Measurements from ENCODE around the gene CASQ2. TPM values are rescaled to one million over a fixed set of nuclear protein-coding genes. Genes with fewer than 3 reads are reported as not detected.

The CASQ2 gene
- polyA plus RNA-seq (2011; rRNA removed) = not detected in 2 replicates
- not detected in 2 replicates for polyA plus RNA-seq (2012; cell fraction: cytosol; rRNA removed)
- not detected in 2 replicates for polyA plus RNA-seq (2012; cell fraction: nucleus; rRNA removed)
- not detected in 3 replicates for polyA plus RNA-seq (2017; fragmentation: RNase III; extraction: RNeasy Plus Mini Kit Qiagen cat#74134 plus additional on column Dnase treatment)
- polyA minus RNA-seq (2011; rRNA and poly(A)+ RNA removed) = not detected in 2 replicates

- Histone ChIP-seq H3K9me3 (no peaks in the 10 kb centered on the region), H3K4me3 (no peak within 1 kb of the TSS), H3K4me2 (no peak within 1 kb of the TSS), H3K4me1 (peaks cover 4% of the 10 kb centered on the region; the same call in 1 of the 3 replicates), H3K27ac (no peak within 1 kb of the TSS)
- no peak for TF ChIP-seq USF2 (IDR thresholded peaks at IDR 0.05)
- TF ChIP-seq CTCF (IDR thresholded peaks at IDR 0.05) = no peak
- no peak for TF ChIP-seq GATA3 (IDR thresholded peaks at IDR 0.05; ENCODE audit: borderline replicate concordance)
- no peak for TF ChIP-seq HES2 (IDR thresholded peaks at IDR 0.05)
- ATAC-seq (no peak), FAIRE-seq (no peak), DNase-seq (ENCODE audit: low read depth in 1 of 2, low spot score in 1 of 2) (no peak)
- ChIA-PET POLR2A (no interaction called here), CTCF (no interaction called here)
- 81% methylated on average over 7 of the region's 8 CpGs for WGBS (ENCODE audit: missing lambda C conversion rate)
Observed at GRCh38 chr1:115768549-115768948, at the start of gene CASQ2. TSS of gene CASQ2 (minus strand) at chr1:115768714. CDS start at chr1:115768541, 173 bp downstream.

- no peak for ATAC-seq
Observed at GRCh38 chr1:115815694-115816093, 47.2 kb upstream of the CASQ2 start.

More at GRCh38 chr1:115815694-115816093, 47.2 kb upstream of the CASQ2 start:
- CTCF ChIA-PET = interaction anchor here (1.6 kb wide), 1 partner anchor 166 kb away, joined by 6 read pairs; no protein-coding TSS in a partner anchor
- no peak for FAIRE-seq
- Histone ChIP-seq H3K4me1 (no peaks in the 10 kb centered on the region), H3K9me3 (no peaks in the 10 kb centered on the region), H3K4me2 (no peak overlapping the region), H3K4me3 (no peak overlapping the region), H3K27ac (no peak overlapping the region)
- DNase-seq (ENCODE audit: low read depth in 1 of 2, low spot score in 1 of 2) = no peak
- TF ChIP-seq ZSCAN20 (CRISPR knock-in tag; IDR thresholded peaks at IDR 0.05) (no peak), HEYL (CRISPR knock-in tag; IDR thresholded peaks at IDR 0.05) (no peak), REST (IDR thresholded peaks at IDR 0.05) (no peak), MAX (IDR thresholded peaks at IDR 0.05) (no peak), BCL3 (IDR thresholded peaks at IDR 0.05) (no peak), CBX2 (IDR thresholded peaks at IDR 0.05; ENCODE audit: borderline replicate concordance, low read depth) (no peak), HES2 (IDR thresholded peaks at IDR 0.05) (no peak)
- WGBS (ENCODE audit: missing lambda C conversion rate) = 27% methylated on average over 3 of the region's 3 CpGs
- POLR2A ChIA-PET = no interaction called here

Data from A549 (cell line).